Measurements from ENCODE around the gene CFAP45. TPM values are rescaled to one million over a fixed set of nuclear protein-coding genes. Genes with fewer than 3 reads are reported as not detected.

Gene CFAP45
- total and polyA plus RNA-seq, 2 of the 8 experiments (the other 6 are each of a cell fraction or from before 2014, with no cell fraction given), result 0.05 TPM; not detected in 1

DNA sequence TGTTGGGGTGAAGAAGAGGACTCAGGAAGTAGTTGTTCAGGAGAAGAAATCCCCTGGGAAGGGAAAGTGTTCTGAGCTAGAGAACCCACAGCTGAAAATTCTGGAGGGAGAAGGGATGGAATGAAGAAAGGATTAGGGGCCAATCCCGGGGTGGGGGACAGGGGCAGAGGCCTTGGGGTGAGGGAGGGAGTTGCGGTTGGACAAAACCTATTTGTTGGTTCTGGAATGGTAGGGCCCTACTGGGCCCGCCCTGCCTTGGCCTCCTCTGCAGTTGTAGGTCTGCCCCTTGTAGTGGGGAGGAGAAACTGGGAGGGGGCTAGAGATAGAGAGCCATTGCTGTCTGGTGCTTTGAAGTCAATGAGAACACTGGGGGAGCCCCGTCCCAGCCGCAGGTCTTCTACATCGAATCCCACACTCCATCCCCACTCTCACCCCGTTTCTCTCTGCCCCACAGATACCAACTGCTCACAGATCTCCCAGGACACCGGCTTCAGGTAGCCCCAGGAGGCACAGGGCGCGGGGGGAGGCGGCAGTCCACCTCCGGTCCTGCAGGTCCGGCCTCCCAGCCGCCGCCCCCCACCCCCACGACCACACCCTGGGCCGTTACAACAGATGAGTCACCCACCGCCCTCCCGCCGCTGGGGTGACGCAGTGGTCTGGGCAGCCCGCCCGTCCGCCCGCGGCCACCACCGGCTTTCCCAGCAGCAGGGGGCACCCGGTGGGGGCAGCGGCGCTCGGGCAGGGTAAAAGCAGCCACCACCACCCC, 24.2 kb upstream of the CFAP45 start (continued):
- TF ChIP-seq TAF7 (optimal IDR thresholded peaks at IDR 0.05; ENCODE audit: borderline replicate concordance, low read depth, low read length) (no peak), EZH2 (IDR thresholded peaks at IDR 0.05; ENCODE audit: low read depth, low read length, severe bottlenecking) (no peak), POLR2AphosphoS5 (IDR thresholded peaks at IDR 0.05; ENCODE audit: low read depth, low read length) (no peak), CBX8 (IDR thresholded peaks at IDR 0.05; ENCODE audit: borderline replicate concordance, low read depth, low read length) (no peak), TAF1 (IDR thresholded peaks at IDR 0.05; ENCODE audit: low read depth, low read length) (no peak), HDAC2 (IDR thresholded peaks at IDR 0.05; ENCODE audit: borderline replicate concordance in 1 of 2, low read depth in 2 of 2, low read length in 2 of 2) (no peak), CEBPB (IDR thresholded peaks at IDR 0.05; ENCODE audit: low read depth, low read length) (no peak), SP2 (IDR thresholded peaks at IDR 0.05; ENCODE audit: low read length) (no peak)
- TF ChIP-seq, protein P1, sequence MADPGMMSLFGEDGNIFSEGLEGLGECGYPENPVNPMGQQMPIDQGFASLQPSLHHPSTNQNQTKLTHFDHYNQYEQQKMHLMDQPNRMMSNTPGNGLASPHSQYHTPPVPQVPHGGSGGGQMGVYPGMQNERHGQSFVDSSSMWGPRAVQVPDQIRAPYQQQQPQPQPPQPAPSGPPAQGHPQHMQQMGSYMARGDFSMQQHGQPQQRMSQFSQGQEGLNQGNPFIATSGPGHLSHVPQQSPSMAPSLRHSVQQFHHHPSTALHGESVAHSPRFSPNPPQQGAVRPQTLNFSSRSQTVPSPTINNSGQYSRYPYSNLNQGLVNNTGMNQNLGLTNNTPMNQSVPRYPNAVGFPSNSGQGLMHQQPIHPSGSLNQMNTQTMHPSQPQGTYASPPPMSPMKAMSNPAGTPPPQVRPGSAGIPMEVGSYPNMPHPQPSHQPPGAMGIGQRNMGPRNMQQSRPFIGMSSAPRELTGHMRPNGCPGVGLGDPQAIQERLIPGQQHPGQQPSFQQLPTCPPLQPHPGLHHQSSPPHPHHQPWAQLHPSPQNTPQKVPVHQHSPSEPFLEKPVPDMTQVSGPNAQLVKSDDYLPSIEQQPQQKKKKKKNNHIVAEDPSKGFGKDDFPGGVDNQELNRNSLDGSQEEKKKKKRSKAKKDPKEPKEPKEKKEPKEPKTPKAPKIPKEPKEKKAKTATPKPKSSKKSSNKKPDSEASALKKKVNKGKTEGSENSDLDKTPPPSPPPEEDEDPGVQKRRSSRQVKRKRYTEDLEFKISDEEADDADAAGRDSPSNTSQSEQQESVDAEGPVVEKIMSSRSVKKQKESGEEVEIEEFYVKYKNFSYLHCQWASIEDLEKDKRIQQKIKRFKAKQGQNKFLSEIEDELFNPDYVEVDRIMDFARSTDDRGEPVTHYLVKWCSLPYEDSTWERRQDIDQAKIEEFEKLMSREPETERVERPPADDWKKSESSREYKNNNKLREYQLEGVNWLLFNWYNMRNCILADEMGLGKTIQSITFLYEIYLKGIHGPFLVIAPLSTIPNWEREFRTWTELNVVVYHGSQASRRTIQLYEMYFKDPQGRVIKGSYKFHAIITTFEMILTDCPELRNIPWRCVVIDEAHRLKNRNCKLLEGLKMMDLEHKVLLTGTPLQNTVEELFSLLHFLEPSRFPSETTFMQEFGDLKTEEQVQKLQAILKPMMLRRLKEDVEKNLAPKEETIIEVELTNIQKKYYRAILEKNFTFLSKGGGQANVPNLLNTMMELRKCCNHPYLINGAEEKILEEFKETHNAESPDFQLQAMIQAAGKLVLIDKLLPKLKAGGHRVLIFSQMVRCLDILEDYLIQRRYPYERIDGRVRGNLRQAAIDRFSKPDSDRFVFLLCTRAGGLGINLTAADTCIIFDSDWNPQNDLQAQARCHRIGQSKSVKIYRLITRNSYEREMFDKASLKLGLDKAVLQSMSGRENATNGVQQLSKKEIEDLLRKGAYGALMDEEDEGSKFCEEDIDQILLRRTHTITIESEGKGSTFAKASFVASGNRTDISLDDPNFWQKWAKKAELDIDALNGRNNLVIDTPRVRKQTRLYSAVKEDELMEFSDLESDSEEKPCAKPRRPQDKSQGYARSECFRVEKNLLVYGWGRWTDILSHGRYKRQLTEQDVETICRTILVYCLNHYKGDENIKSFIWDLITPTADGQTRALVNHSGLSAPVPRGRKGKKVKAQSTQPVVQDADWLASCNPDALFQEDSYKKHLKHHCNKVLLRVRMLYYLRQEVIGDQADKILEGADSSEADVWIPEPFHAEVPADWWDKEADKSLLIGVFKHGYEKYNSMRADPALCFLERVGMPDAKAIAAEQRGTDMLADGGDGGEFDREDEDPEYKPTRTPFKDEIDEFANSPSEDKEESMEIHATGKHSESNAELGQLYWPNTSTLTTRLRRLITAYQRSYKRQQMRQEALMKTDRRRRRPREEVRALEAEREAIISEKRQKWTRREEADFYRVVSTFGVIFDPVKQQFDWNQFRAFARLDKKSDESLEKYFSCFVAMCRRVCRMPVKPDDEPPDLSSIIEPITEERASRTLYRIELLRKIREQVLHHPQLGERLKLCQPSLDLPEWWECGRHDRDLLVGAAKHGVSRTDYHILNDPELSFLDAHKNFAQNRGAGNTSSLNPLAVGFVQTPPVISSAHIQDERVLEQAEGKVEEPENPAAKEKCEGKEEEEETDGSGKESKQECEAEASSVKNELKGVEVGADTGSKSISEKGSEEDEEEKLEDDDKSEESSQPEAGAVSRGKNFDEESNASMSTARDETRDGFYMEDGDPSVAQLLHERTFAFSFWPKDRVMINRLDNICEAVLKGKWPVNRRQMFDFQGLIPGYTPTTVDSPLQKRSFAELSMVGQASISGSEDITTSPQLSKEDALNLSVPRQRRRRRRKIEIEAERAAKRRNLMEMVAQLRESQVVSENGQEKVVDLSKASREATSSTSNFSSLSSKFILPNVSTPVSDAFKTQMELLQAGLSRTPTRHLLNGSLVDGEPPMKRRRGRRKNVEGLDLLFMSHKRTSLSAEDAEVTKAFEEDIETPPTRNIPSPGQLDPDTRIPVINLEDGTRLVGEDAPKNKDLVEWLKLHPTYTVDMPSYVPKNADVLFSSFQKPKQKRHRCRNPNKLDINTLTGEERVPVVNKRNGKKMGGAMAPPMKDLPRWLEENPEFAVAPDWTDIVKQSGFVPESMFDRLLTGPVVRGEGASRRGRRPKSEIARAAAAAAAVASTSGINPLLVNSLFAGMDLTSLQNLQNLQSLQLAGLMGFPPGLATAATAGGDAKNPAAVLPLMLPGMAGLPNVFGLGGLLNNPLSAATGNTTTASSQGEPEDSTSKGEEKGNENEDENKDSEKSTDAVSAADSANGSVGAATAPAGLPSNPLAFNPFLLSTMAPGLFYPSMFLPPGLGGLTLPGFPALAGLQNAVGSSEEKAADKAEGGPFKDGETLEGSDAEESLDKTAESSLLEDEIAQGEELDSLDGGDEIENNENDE (IDR thresholded peaks at IDR 0.05; ENCODE audit: insufficient replicate concordance, low read length), result no peak

All from H1 (cell line).